Nephron progenitor cell (in vitro differentiated cells): ENCODE results near the gene ILK.

Experiments
- DNase-seq: peaks from one replicate; pipeline ENCODE4 v3.0.0; 2021
- H3K27ac Mint-ChIP-seq: 2 replicates; pipeline ENCODE4 v1.8.0; 2021; ENCODE audit warnings: mild to moderate bottlenecking, moderate library complexity, mixed read lengths
- H3K27me3 Mint-ChIP-seq: 2 replicates; pipeline ENCODE4 v1.8.0; 2021; ENCODE audit warnings: mild to moderate bottlenecking, low read depth, mixed read lengths; ENCODE audit not compliant: poor library complexity
- H3K36me3 Mint-ChIP-seq: 2 replicates; pipeline ENCODE4 v1.8.0; 2021; ENCODE audit warnings: low read depth, mixed read lengths
- H3K4me1 Mint-ChIP-seq: 2 replicates; pipeline ENCODE4 v1.8.0; 2021; ENCODE audit warnings: mixed read lengths
- H3K4me3 Mint-ChIP-seq: 2 replicates; pipeline ENCODE4 v1.8.0; 2021; ENCODE audit warnings: mild to moderate bottlenecking, moderate library complexity, mixed read lengths
- H3K9me3 Mint-ChIP-seq: 2 replicates; pipeline ENCODE4 v1.8.0; 2021; ENCODE audit warnings: mild to moderate bottlenecking, moderate library complexity, mixed read lengths
- CTCF ChIP-seq: fragments of 200-600 bp; sonication (generic); IDR thresholded peaks from 2 replicates; pipeline ENCODE4 v1.5.0; 2021; ENCODE audit warnings: antibody characterized with exemption

The ILK gene

GRCh38 chr11:6608011-6608410, 4.4 kb downstream of the ILK start:
- H3K27ac Mint-ChIP-seq, result peak overlapping the region; percentile 96
- no peaks in the 10 kb centered on the region for H3K9me3 Mint-ChIP-seq
- no peak for TF ChIP-seq CTCF
- peaks cover 37% of the 10 kb centered on the region for H3K36me3 Mint-ChIP-seq
- H3K4me1 Mint-ChIP-seq, result no peaks in the 10 kb centered on the region
- peak overlapping the region; percentile 94 for H3K4me3 Mint-ChIP-seq
- H3K27me3 Mint-ChIP-seq, result peaks cover 3% of the 10 kb centered on the region
- no peak for DNase-seq

GRCh38 chr11:6608726-6609501, 5.3 kb downstream of the ILK start:
- Mint-ChIP-seq H3K4me3 (peak overlapping the region; percentile 94), H3K4me1 (no peaks in the 10 kb centered on the region), H3K27ac (peak overlapping the region; percentile 96), H3K9me3 (no peaks in the 10 kb centered on the region), H3K27me3 (peaks cover 3% of the 10 kb centered on the region), H3K36me3 (peaks cover 37% of the 10 kb centered on the region)
- no peak for TF ChIP-seq CTCF
- no peak for DNase-seq

GRCh38 chr11:6609502-6610015, 6.0 kb downstream of the ILK start:
- H3K27ac Mint-ChIP-seq, result peak overlapping the region; percentile 96
- TF ChIP-seq CTCF, result no peak
- peaks cover 37% of the 10 kb centered on the region for H3K36me3 Mint-ChIP-seq
- no peaks in the 10 kb centered on the region for H3K4me1 Mint-ChIP-seq
- H3K9me3 Mint-ChIP-seq, result no peaks in the 10 kb centered on the region
- peak overlapping the region; percentile 94 for H3K4me3 Mint-ChIP-seq
- DNase-seq, result no peak
- peaks cover 3% of the 10 kb centered on the region for H3K27me3 Mint-ChIP-seq

- Mint-ChIP-seq H3K4me3 (peak overlapping the region; percentile 94), H3K4me1 (no peaks in the 10 kb centered on the region), H3K36me3 (peaks cover 45% of the 10 kb centered on the region), H3K9me3 (no peaks in the 10 kb centered on the region), H3K27me3 (peaks cover 3% of the 10 kb centered on the region), H3K27ac (no peak overlapping the region)
- no peak for TF ChIP-seq CTCF
- no peak for DNase-seq
Observed at GRCh38 chr11:6610591-6610990, 7.0 kb downstream of the ILK start.

- peaks cover 50% of the 10 kb centered on the region for H3K36me3 Mint-ChIP-seq
- no peak for TF ChIP-seq CTCF
- peak overlapping the region; percentile 94 for H3K4me3 Mint-ChIP-seq
- H3K4me1 Mint-ChIP-seq, result peaks cover 4% of the 10 kb centered on the region
- no peaks in the 10 kb centered on the region for H3K9me3 Mint-ChIP-seq
- H3K27me3 Mint-ChIP-seq, result peaks cover 3% of the 10 kb centered on the region
- no peak for DNase-seq
- peak overlapping the region; percentile 99 for H3K27ac Mint-ChIP-seq
Observed at GRCh38 chr11:6611092-6611962, 7.8 kb downstream of the ILK start.
